Measurements from ENCODE around the gene CD79B.

Gene CD79B

DNA sequence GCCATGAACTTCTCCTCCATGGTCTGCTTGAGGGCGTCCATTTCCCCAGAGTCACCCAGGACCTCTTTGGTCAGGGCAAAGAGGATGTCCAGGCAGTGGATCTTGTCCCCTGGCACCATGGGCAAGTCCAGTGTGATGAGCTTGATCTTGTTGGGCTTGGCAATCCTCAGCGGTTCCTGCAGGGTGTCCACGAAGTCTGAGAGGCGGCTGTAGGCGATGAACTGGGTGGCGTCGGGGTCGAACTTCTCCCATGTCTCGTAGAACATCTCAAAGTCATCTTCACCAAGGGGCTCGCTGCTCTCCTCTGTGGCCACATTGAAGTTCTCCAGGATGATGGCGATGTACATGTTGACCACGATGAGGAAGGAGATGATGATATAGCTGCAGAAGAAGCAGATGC, 9.0 kb upstream of the CD79B start:
- H3K4me3 ChIP-seq (ENCODE audit: low read depth, low read length), result no peak overlapping the region
- TF ChIP-seq CTCF (IDR thresholded peaks at IDR 0.05; ENCODE audit: low read depth, low read length, missing control alignments), result no peak
- no peak for DNase-seq (ENCODE audit: low read depth)

DNA sequence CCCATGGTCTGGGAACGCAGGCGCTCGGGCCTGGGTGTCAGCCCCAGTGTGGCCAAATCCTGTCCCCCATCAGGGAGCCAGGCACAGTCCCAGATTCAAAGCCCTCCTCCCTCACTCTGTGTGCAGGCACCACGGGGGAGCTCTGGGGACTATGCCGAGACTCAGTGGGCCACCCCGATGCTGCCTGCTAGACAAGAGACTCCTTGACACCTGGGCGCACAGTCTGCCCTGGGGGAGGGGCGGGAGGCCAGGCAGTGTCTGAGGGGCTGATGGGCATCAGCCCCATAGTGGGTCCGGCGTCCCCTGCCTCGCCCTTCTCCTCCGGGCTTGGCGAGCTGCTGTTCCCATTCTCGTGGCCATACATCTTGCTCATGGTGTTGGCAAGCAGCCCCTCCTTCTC, 8.5 kb upstream of the CD79B start:
- no peak overlapping the region for H3K4me3 ChIP-seq (ENCODE audit: low read depth, low read length)
- no peak for DNase-seq (ENCODE audit: low read depth)
- no peak for TF ChIP-seq CTCF (IDR thresholded peaks at IDR 0.05; ENCODE audit: low read depth, low read length, missing control alignments)

- no peak overlapping the region for H3K4me3 ChIP-seq (ENCODE audit: low read depth, low read length)
- no peak for DNase-seq (ENCODE audit: low read depth)
- no peak for TF ChIP-seq CTCF (IDR thresholded peaks at IDR 0.05; ENCODE audit: low read depth, low read length, missing control alignments)
Observed at GRCh38 chr17:63939884-63940283, 7.8 kb upstream of the CD79B start.

DNA sequence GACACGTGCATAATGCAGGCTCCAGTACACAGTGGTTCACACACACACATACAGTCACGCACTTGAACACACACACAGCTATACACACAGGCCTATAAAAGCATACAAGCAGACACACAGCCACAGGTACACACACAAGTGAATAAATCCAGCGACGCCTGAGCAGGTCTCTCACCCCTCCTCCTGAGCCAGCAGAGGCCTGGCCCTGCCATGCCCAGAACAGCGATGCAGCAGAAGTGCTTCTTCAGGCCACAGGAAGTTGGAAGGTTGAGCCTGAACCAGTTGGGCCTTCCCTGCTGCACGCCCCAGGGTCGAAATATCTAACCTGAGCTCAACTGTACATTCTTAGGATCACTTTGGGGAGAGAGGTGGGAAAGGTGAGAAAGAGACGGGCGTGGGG, 7.3 kb upstream of the CD79B start:
- TF ChIP-seq CTCF (IDR thresholded peaks at IDR 0.05; ENCODE audit: low read depth, low read length, missing control alignments), result no peak
- H3K4me3 ChIP-seq (ENCODE audit: low read depth, low read length), result no peak overlapping the region
- DNase-seq (ENCODE audit: low read depth), result no peak

DNA sequence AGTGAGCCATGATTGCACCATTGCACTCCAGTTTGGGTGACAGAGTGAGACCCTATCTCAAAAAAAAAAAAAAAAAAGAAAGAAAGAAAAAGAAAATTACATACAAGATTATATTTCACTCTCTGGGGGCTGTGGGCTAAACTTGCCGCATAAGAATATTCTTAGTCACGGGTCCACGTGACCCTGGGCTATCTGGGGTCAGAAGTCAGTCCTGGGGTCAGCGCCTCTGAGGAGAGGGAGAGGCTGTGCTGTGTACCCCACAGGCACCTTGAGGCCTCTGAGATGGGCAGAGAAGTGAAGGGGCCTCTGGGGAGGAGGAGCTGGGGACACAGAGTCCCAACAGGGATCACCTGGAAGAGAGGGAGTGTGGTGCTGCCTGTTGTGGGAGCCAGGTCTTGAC, 5.8 kb upstream of the CD79B start:
- H3K4me3 ChIP-seq (ENCODE audit: low read depth, low read length), result no peak overlapping the region
- no peak for DNase-seq (ENCODE audit: low read depth)
- TF ChIP-seq CTCF (IDR thresholded peaks at IDR 0.05; ENCODE audit: low read depth, low read length, missing control alignments), result no peak

GRCh38 chr17:63937319-63937718, 5.2 kb upstream of the CD79B start:
- no peak for TF ChIP-seq CTCF (IDR thresholded peaks at IDR 0.05; ENCODE audit: low read depth, low read length, missing control alignments)
- H3K4me3 ChIP-seq (ENCODE audit: low read depth, low read length), result no peak overlapping the region
- DNase-seq (ENCODE audit: low read depth), result no peak

DNA sequence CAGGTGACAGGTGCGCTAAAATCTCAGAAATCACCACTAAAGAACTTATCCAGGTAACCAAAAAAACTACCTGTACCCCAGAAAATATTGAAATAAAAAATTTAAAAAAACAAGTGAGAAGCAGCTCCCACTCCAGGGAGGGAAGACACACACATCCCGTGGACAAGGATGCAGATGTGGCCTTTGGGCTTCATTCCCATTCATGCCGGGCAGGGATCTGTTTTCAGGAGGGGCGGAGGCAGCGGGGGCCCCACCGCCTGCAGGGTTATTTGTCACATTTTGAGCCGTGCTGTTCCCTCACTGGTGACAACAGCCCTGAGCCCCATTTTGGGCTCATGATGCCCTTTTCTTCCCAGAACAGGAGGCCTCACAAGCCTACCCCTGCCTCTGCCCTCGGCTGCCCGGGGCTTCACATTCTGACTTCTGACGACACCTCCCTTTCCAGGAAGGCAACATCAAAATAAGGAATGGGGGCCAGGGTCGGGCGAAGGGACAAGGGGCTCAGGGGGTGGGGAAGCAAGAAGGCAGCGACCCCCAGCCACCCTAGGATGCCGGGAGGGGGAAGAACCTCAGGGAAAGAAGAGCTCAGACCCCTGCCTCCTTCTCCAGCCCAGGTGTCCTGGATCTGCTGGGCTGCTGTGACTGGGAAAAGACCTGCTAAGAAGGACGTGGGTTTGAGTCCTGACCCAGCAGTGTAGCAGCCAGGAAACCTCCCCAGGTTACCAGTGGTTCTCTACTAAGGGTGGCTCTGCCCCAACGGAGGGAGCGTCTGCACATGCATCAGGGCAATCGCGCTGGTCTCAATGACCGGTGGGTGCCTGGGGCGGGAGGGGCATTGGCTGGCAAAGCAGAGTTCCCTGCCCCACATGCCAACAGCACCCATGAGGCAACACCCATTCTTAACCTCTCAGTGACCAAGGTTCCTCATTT, 2.3 kb upstream of the CD79B start:
- DNase-seq (ENCODE audit: low read depth), result no peak
- H3K4me3 ChIP-seq (ENCODE audit: low read depth, low read length), result no peak overlapping the region
- no peak for TF ChIP-seq CTCF (IDR thresholded peaks at IDR 0.05; ENCODE audit: low read depth, low read length, missing control alignments)
